Mucosa of rectum (tissue), 2 donors: ENCODE data around the gene NBAS.
"Not testable (repeated sequence)": the region's sequence is repeated elsewhere in the genome, so short reads cannot be mapped to it uniquely, and the experiment has no call there.

Experiments
- H3K27ac ChIP-seq, 2 donors: one replicate each; pipeline ENCODE4 v1.7.0; 2013; ENCODE audit warnings: inconsistent platforms in 2 of 2, low read depth in 2 of 2, low read length in 2 of 2
- H3K27me3 ChIP-seq, 2 donors: one replicate each; pipeline ENCODE4 v1.7.0; 2013; ENCODE audit warnings: low read length in 2 of 2; ENCODE audit not compliant: control insufficient read depth in 2 of 2, insufficient read depth in 2 of 2
- H3K36me3 ChIP-seq, 2 donors: one replicate each; pipeline ENCODE4 v1.7.0; 2013; ENCODE audit warnings: low read length in 2 of 2; ENCODE audit not compliant: control insufficient read depth in 2 of 2, insufficient read depth in 2 of 2
- H3K4me1 ChIP-seq, 2 donors: one replicate each; pipeline ENCODE4 v1.7.0; 2013; ENCODE audit warnings: low read length in 2 of 2, mild to moderate bottlenecking in 1 of 2; ENCODE audit not compliant: control insufficient read depth in 2 of 2, insufficient read depth in 2 of 2
- H3K4me3 ChIP-seq, 2 donors: one replicate each; pipeline ENCODE4 v1.7.0; 2013; ENCODE audit warnings: low read length in 2 of 2
- H3K9ac ChIP-seq, 2 donors: one replicate each; pipeline ENCODE4 v1.7.0; 2013; ENCODE audit warnings: low read length in 2 of 2, low read depth in 1 of 2, mild to moderate bottlenecking in 1 of 2
- H3K9me3 ChIP-seq, 2 donors: one replicate each; pipeline ENCODE4 v1.7.0; 2013; ENCODE audit warnings: low read length in 2 of 2; ENCODE audit not compliant: control insufficient read depth in 2 of 2
- donor health status: healthy.
- donor health status: Normal muscosa, but diverticular disease.

The NBAS gene

GRCh38 chr2:15223887-15224286 lies 337.2 kb downstream of the NBAS start:
- H3K36me3 ChIP-seq, result peaks cover 0 to 9% of the 10 kb centered on the region in 2 donors
- no peak overlapping the region for H3K9ac ChIP-seq
- no peaks in the 10 kb centered on the region for H3K27me3 ChIP-seq
- no peak overlapping the region for H3K4me3 ChIP-seq
- no peak overlapping the region for H3K27ac ChIP-seq
- H3K9me3 ChIP-seq, result no peaks in the 10 kb centered on the region
- H3K4me1 ChIP-seq, result no peaks in the 10 kb centered on the region

GRCh38 chr2:15222856-15223255 lies 338.3 kb downstream of the NBAS start:
- H3K4me3 ChIP-seq, result no peak overlapping the region

GRCh38 chr2:15220603-15221002 lies 340.5 kb downstream of the NBAS start:
- no peaks in the 10 kb centered on the region for H3K4me1 ChIP-seq
- no peak overlapping the region for H3K4me3 ChIP-seq
- no peaks in the 10 kb centered on the region for H3K27me3 ChIP-seq
- peaks cover under 1 to 3% of the 10 kb centered on the region in 2 donors for H3K36me3 ChIP-seq
- H3K27ac ChIP-seq, result no peak overlapping the region
- H3K9ac ChIP-seq, result no peak overlapping the region
- no peaks in the 10 kb centered on the region for H3K9me3 ChIP-seq

More at GRCh38 chr2:15222856-15223255, 338.3 kb downstream of the NBAS start:
- Histone ChIP-seq H3K36me3 (peaks cover 0 to 7% of the 10 kb centered on the region in 2 donors), H3K9ac (no peak overlapping the region), H3K9me3 (no peaks in the 10 kb centered on the region), H3K4me1 (no peaks in the 10 kb centered on the region), H3K27me3 (no peaks in the 10 kb centered on the region), H3K27ac (no peak overlapping the region)

- Histone ChIP-seq H3K9ac (no peak overlapping the region), H3K36me3 (peaks cover 0 to 5% of the 10 kb centered on the region in 2 donors), H3K4me3 (no peak overlapping the region)
Measured at GRCh38 chr2:15218423-15219086, 342.6 kb downstream of the NBAS start.

GRCh38 chr2:15212249-15212648 lies 348.9 kb downstream of the NBAS start:
- no peaks in the 10 kb centered on the region for H3K4me1 ChIP-seq

More at GRCh38 chr2:15218423-15219086, 342.6 kb downstream of the NBAS start:
- Histone ChIP-seq H3K4me1 (no peaks in the 10 kb centered on the region), H3K27me3 (no peaks in the 10 kb centered on the region), H3K9me3 (no peaks in the 10 kb centered on the region), H3K27ac (no peak overlapping the region)

DNA sequence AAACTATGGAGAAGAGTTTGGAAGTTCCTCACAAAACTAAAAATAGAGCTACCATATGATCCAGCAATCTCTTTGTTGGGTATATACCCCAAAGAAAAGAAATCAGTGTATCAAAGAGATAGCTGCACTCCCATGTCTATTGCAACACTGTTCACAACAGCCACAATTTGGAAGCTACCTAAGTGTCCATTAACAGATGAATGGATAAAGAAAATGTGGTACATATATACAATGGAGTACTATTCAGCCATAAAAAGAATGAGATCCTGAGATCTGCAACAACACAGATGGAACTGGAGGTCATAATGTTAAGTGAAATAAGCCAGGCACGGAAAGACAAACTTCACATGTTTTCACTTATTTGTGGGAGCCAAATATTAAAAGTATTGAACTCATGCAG lies 350.6 kb downstream of the NBAS start:
- H3K27me3 ChIP-seq, H3K9ac ChIP-seq, H3K9me3 ChIP-seq, H3K4me3 ChIP-seq, H3K4me1 ChIP-seq, H3K27ac ChIP-seq, H3K36me3 ChIP-seq: not testable (repeated sequence)

More at GRCh38 chr2:15212249-15212648, 348.9 kb downstream of the NBAS start:
- Histone ChIP-seq H3K27ac (no peak overlapping the region), H3K4me3 (no peak overlapping the region), H3K9ac (no peak overlapping the region), H3K9me3 (no peaks in the 10 kb centered on the region), H3K36me3 (peaks cover 8% of the 10 kb centered on the region in 2 donors), H3K27me3 (no peaks in the 10 kb centered on the region)

DNA sequence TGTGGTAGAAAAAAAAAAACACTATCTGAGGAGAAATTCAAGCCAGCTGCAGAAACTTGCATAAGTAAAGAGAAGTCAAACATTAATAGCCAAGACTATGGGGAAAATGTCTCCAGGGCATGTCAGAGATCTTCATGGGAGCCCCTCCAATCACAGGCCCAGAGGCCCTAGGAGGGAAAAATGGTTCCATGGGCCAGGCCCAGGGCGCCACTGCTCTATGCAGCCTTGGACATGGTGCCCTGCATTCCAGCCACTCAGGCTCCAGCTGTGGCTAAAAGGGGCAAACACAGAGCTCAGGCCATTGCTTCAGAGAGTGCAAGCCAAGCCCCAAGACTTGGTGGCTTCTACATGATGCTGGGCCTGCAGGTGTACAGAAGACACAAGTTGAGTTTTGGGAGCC lies 354.7 kb downstream of the NBAS start:
- Histone ChIP-seq H3K27ac (no peak overlapping the region), H3K9me3 (no peaks in the 10 kb centered on the region), H3K9ac (no peak overlapping the region), H3K36me3 (peaks cover under 1 to 3% of the 10 kb centered on the region in 2 donors), H3K4me1 (no peaks in the 10 kb centered on the region), H3K27me3 (no peaks in the 10 kb centered on the region), H3K4me3 (no peak overlapping the region)

DNA sequence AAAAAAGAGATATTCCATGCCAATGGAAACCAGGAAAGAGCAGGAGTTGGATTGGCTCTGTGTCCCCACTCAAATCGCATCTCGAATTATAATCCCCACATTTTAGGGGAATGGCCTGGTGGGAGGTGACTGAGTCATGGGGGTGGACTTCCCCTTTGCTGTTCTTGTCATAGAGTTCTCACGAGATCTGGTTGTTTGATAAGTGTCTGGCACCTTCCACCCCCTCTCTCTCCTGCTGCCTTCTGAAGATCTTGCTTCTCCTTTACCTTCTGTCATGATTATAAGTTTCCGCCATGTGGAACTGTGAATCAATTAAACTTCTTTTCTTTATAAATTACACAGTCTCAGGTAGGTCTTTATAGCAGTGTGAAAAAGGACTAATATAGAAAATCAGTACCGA lies 355.6 kb downstream of the NBAS start:
- Histone ChIP-seq H3K36me3 (no peaks in the 10 kb centered on the region), H3K9ac (no peak overlapping the region), H3K27me3 (no peaks in the 10 kb centered on the region)

GRCh38 chr2:15201009-15201408 lies 360.1 kb downstream of the NBAS start:
- H3K4me3 ChIP-seq, result no peak overlapping the region
- no peak overlapping the region for H3K27ac ChIP-seq
- H3K27me3 ChIP-seq, result no peaks in the 10 kb centered on the region
- no peaks in the 10 kb centered on the region for H3K36me3 ChIP-seq
- no peaks in the 10 kb centered on the region for H3K9me3 ChIP-seq
- no peaks in the 10 kb centered on the region for H3K4me1 ChIP-seq
- no peak overlapping the region for H3K9ac ChIP-seq

More for the DNA sequence above, 355.6 kb downstream of the NBAS start:
- H3K27ac ChIP-seq, result no peak overlapping the region
- no peaks in the 10 kb centered on the region for H3K4me1 ChIP-seq
- no peaks in the 10 kb centered on the region for H3K9me3 ChIP-seq
- no peak overlapping the region for H3K4me3 ChIP-seq

DNA sequence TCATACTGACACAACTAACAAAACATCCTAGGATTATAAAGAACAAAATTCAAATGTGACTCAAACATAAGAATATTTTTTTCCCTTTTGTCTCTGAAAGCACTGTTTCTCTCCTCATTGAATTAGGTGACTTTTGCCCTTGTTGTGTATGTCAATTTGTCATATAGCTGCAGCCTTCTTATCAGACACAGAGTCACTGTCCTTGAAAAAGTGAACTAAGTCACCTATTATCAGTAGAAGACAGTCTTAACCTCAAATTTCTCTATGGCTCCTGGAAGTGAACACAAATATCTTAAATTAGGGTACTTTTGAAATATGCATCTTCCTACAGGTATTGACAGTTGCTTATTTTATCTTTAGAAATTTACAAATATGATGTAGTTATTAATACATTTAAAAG lies 360.6 kb downstream of the NBAS start:
- no peaks in the 10 kb centered on the region for H3K9me3 ChIP-seq
- no peaks in the 10 kb centered on the region for H3K36me3 ChIP-seq

More for the DNA sequence above, 360.6 kb downstream of the NBAS start:
- H3K4me1 ChIP-seq, result no peaks in the 10 kb centered on the region
- H3K27ac ChIP-seq, result no peak overlapping the region
- no peak overlapping the region for H3K9ac ChIP-seq
- H3K4me3 ChIP-seq, result no peak overlapping the region
- H3K27me3 ChIP-seq, result no peaks in the 10 kb centered on the region
